ENCODE measurements around the gene NETO1.

NETO1 gene

GRCh38 chr18:72826736-72827135 is 41.1 kb downstream of the NETO1 start:
- no peak for TF ChIP-seq ZFX (IDR thresholded peaks at IDR 0.05)
- no peak for TF ChIP-seq CTCF (conservative IDR thresholded peaks at IDR 0.05)
- no peak overlapping the region for H3K27ac ChIP-seq

GRCh38 chr18:72823345-72823744 is 44.4 kb downstream of the NETO1 start:
- TF ChIP-seq CTCF (conservative IDR thresholded peaks at IDR 0.05) (no peak), ZFX (IDR thresholded peaks at IDR 0.05) (no peak)
- H3K27ac ChIP-seq: no peak overlapping the region

- no peak overlapping the region for H3K27ac ChIP-seq
- TF ChIP-seq CTCF (conservative IDR thresholded peaks at IDR 0.05) (no peak), ZFX (IDR thresholded peaks at IDR 0.05) (no peak)
Measured at GRCh38 chr18:72822202-72822601, 45.6 kb downstream of the NETO1 start.

- H3K27ac ChIP-seq: no peak overlapping the region; the same call in 1 of the 2 replicates
Measured at GRCh38 chr18:72820571-72820970, 47.2 kb downstream of the NETO1 start.

GRCh38 chr18:72819050-72819449 is 48.7 kb downstream of the NETO1 start:
- TF ChIP-seq ZFX (IDR thresholded peaks at IDR 0.05): no peak
- TF ChIP-seq CTCF (conservative IDR thresholded peaks at IDR 0.05): peak; percentile 15; the same call in 1 of the 2 replicates
- H3K27ac ChIP-seq: no peak overlapping the region

More at GRCh38 chr18:72820571-72820970, 47.2 kb downstream of the NETO1 start:
- TF ChIP-seq CTCF (conservative IDR thresholded peaks at IDR 0.05): no peak
- TF ChIP-seq ZFX (IDR thresholded peaks at IDR 0.05): no peak

- TF ChIP-seq CTCF (conservative IDR thresholded peaks at IDR 0.05) (no peak), ZFX (IDR thresholded peaks at IDR 0.05) (no peak)
- no peak overlapping the region for H3K27ac ChIP-seq
Measured at GRCh38 chr18:72811047-72811446, 56.7 kb downstream of the NETO1 start.

- H3K27ac ChIP-seq: peak overlapping the region; percentile 16; the same call in 1 of the 2 replicates
- TF ChIP-seq CTCF (conservative IDR thresholded peaks at IDR 0.05) (no peak), ZFX (IDR thresholded peaks at IDR 0.05) (no peak)
Measured at GRCh38 chr18:72808680-72809079, 59.1 kb downstream of the NETO1 start.
